OCI-LY7 (cell line): Measurements from ENCODE around the gene RNU1-2. TPM values are rescaled to one million over a fixed set of nuclear protein-coding genes. Genes with fewer than 3 reads are reported as not detected.
"Not testable (repeated sequence)": the region's sequence is repeated elsewhere in the genome, so short reads cannot be mapped to it uniquely, and the experiment has no call there.

Experiments
- BruUV-seq: library from RNA; stranded (reverse); fragments of 400-500 nt; replicated peaks from 2 replicates; lab custom pipeline; 2021; lab: Mats Ljungman, UMichigan
- CTCF ChIA-PET: fragments of 300-600 bp; sonication (Branson Sonifier 250); formaldehyde crosslinking; loops from one replicate; lab custom pipeline; 2022; ENCODE audit warnings: antibody characterized with exemption; ENCODE audit not compliant: unreplicated experiment; lab: Charles Lee
- POLR2A ChIA-PET: fragments of 300-600 bp; sonication (Branson Sonifier 250); formaldehyde crosslinking; loops from one replicate; lab custom pipeline; 2022; ENCODE audit warnings: antibody characterized with exemption; lab: Charles Lee
- DNase-seq: peaks from one replicate; pipeline ENCODE4 v3.0.0-alpha.2; 2015; ENCODE audit warnings: low spot score
- H2AFZ ChIP-seq: fragments of 200-600 bp; sonication (generic), shearing (Covaris generic); 2 replicates; pipeline ENCODE4 v1.6.1; 2014; ENCODE audit warnings: mild to moderate bottlenecking, antibody characterized with exemption, low read length, moderate library complexity
- H3K27ac ChIP-seq: fragments of 200-600 bp; sonication (generic); 2 replicates; pipeline ENCODE4 v1.5.1; 2014; ENCODE audit warnings: mixed run types, low read depth, mild to moderate bottlenecking, moderate library complexity, low read length, inconsistent platforms; ENCODE audit not compliant: poor library complexity, severe bottlenecking
- H3K36me3 ChIP-seq: fragments of 200-600 bp; sonication (generic); 2 replicates; pipeline ENCODE4 v1.6.1; 2014; ENCODE audit warnings: mild to moderate bottlenecking, antibody characterized with exemption, low read length, moderate library complexity, mixed read lengths; ENCODE audit not compliant: insufficient read depth
- H3K4me1 ChIP-seq: fragments of 200-600 bp; sonication (generic); 2 replicates; pipeline ENCODE4 v1.5.1; 2014; ENCODE audit warnings: mild to moderate bottlenecking, low read length; ENCODE audit not compliant: insufficient read depth, poor library complexity, severe bottlenecking
- H3K4me2 ChIP-seq: fragments of 200-600 bp; sonication (generic); 2 replicates; pipeline ENCODE4 v1.6.1; 2014; ENCODE audit warnings: mild to moderate bottlenecking, low read length
- H3K4me3 ChIP-seq: fragments of 200-600 bp; sonication (generic); 2 replicates; pipeline ENCODE4 v1.5.1; 2014; ENCODE audit warnings: mild to moderate bottlenecking, low read depth, low read length; ENCODE audit not compliant: poor library complexity, severe bottlenecking
- H3K79me2 ChIP-seq: fragments of 200-600 bp; sonication (generic); 2 replicates; pipeline ENCODE4 v1.6.1; 2016; ENCODE audit warnings: low read depth, mild to moderate bottlenecking, low read length, moderate library complexity, mixed read lengths; ENCODE audit not compliant: insufficient read depth
- H3K9me2 ChIP-seq: fragments of 200-600 bp; sonication (generic); 2 replicates; pipeline ENCODE4 v1.6.1; 2016; ENCODE audit warnings: mild to moderate bottlenecking, low read length, mixed read lengths; ENCODE audit not compliant: insufficient read depth
- H3K9me3 ChIP-seq: fragments of 200-600 bp; sonication (generic); 2 replicates; pipeline ENCODE4 v1.6.1; 2014; ENCODE audit warnings: mild to moderate bottlenecking, mixed run types, low read length, mixed read lengths
- H4K20me1 ChIP-seq: fragments of 200-600 bp; sonication (generic); 2 replicates; pipeline ENCODE4 v1.6.1; 2014; ENCODE audit warnings: mild to moderate bottlenecking, antibody characterized with exemption, low read length, moderate library complexity, mixed read lengths; ENCODE audit not compliant: insufficient read depth
- intact Hi-C: fragments of 100-400 bp; cut with micrococcal nuclease; formaldehyde crosslinking; loops from one replicate; pipeline ENCODE4 v1.10.0; 2022; ENCODE audit not compliant: unreplicated experiment
- total RNA-seq, 2 experiments: library from RNA; depleted of rRNA in 1 of 2; stranded (reverse); fragments of >200 nt in 1 of 2; shearing (Covaris generic) in 1 of 2; gene quantifications; 2 replicates each; pipeline ENCODE4 v1.2.3, GENCODE V29; 2014 to 2022

Gene RNU1-2
- total RNA-seq, 2 experiments from 2014 or later: under 0.01 to 1,968 TPM

GRCh38 chr1:16863024-16863423, 32.8 kb upstream of the RNU1-2 start:
- H3K4me3 ChIP-seq, H3K4me2 ChIP-seq, H3K9me3 ChIP-seq, H4K20me1 ChIP-seq, CTCF ChIA-PET, H3K27ac ChIP-seq, H3K36me3 ChIP-seq, H3K9me2 ChIP-seq, intact Hi-C loops, H2AFZ ChIP-seq, POLR2A ChIA-PET, BruUV-seq, DNase-seq, H3K4me1 ChIP-seq, H3K79me2 ChIP-seq: not testable (repeated sequence)

GRCh38 chr1:16866926-16867707, 28.7 kb upstream of the RNU1-2 start:
- H3K4me3 ChIP-seq, H3K79me2 ChIP-seq, POLR2A ChIA-PET, H2AFZ ChIP-seq, BruUV-seq, H3K27ac ChIP-seq, H3K9me3 ChIP-seq, intact Hi-C loops, CTCF ChIA-PET, H3K36me3 ChIP-seq, H4K20me1 ChIP-seq, H3K9me2 ChIP-seq, H3K4me1 ChIP-seq: not testable (repeated sequence)
- peak; percentile 37 for DNase-seq
- 0 out of 2 replicates have a peak overlapping the region, but pooled peaks have one; percentile 37 for H3K4me2 ChIP-seq

- H3K4me2 ChIP-seq, H3K4me1 ChIP-seq, H3K9me2 ChIP-seq, H3K36me3 ChIP-seq, H3K27ac ChIP-seq, POLR2A ChIA-PET, BruUV-seq, DNase-seq, H4K20me1 ChIP-seq, H3K9me3 ChIP-seq, H2AFZ ChIP-seq, intact Hi-C loops, H3K4me3 ChIP-seq, CTCF ChIA-PET, H3K79me2 ChIP-seq: not testable (repeated sequence)
Measured at GRCh38 chr1:16868787-16869186, 27.0 kb upstream of the RNU1-2 start.

- H3K9me3 ChIP-seq, H3K9me2 ChIP-seq, H3K4me3 ChIP-seq, H3K27ac ChIP-seq, H2AFZ ChIP-seq, CTCF ChIA-PET, DNase-seq, H3K79me2 ChIP-seq, H3K4me2 ChIP-seq, H4K20me1 ChIP-seq, BruUV-seq, POLR2A ChIA-PET, intact Hi-C loops, H3K4me1 ChIP-seq, H3K36me3 ChIP-seq: not testable (repeated sequence)
Measured at GRCh38 chr1:16869996-16870395, 25.8 kb upstream of the RNU1-2 start.

DNA sequence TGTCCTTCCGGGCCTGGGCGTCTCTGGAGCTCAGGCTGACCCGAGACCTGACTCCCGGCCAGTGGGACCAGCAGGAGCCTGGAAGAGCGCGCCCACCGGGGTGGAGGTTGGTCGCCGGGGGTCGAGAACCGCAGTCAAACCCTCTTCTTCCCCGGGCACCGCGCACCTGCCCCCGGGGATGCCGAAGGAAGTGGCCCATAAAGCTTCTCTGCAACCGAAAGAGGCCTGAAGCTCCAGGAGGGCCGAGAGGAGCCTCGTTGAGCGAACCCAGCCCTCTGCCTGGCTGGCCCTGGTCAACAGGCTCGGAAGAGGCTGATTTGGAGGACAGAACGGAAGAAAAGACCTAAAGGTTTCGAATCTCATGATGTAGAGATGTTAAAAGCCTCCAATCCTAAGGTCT, 24.6 kb upstream of the RNU1-2 start:
- H3K27ac ChIP-seq, H3K4me3 ChIP-seq, H3K4me1 ChIP-seq, intact Hi-C loops, H3K79me2 ChIP-seq, CTCF ChIA-PET, DNase-seq, POLR2A ChIA-PET, H3K9me3 ChIP-seq, H2AFZ ChIP-seq, H4K20me1 ChIP-seq, BruUV-seq, H3K36me3 ChIP-seq, H3K4me2 ChIP-seq, H3K9me2 ChIP-seq: not testable (repeated sequence)

DNA sequence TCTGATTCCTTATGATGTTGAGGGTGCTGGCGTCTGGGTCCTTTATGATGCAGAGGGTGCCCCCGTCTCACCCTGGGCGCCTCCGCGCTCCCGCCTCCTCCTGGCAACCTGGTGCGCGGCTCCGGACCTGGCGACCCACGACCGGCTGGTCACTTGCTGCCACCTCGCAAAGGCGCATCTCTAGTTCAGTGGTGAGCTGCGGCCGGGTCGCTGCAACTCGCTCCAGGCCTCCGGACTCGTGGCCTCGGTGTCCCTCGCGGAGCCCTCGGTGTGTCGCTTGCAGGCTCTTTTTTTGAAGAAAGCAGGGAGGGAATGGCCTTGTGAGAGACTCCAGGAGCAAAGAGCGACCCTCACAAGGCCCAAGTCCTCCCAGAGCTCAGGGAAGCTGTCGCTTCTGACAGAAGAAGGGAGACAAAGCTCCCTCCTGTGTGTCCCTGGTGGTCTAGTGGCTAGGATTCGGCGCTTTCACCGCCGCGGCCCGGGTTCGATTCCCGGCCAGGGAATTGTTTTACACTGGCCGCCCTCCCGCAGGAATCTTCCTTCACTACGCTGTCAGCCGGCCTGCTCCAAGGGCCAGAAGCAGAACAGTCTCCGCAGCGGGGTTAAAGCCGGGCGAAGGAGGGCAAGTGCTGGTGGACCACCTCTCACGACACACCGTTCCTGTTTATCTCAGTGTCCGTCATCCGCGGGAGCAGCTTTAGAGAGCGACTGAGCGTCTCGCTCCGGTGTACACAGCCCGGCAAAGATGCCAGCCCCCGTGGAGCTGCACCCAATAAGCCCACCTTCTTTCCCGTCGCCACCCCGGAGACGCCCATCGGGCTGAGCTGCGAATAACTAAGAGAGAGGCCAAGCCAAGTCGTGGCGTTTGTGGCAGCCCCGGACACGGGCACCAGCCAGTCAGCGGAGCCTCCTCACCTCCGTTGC, 23.4 kb upstream of the RNU1-2 start:
- H3K4me1 ChIP-seq, H3K36me3 ChIP-seq, intact Hi-C loops, H3K4me3 ChIP-seq, POLR2A ChIA-PET, H3K79me2 ChIP-seq, H3K9me2 ChIP-seq, BruUV-seq, H4K20me1 ChIP-seq, H3K9me3 ChIP-seq, H3K27ac ChIP-seq, CTCF ChIA-PET, H2AFZ ChIP-seq, DNase-seq, H3K4me2 ChIP-seq: not testable (repeated sequence)
